Measurements from ENCODE around the gene MAS1.

DNA sequence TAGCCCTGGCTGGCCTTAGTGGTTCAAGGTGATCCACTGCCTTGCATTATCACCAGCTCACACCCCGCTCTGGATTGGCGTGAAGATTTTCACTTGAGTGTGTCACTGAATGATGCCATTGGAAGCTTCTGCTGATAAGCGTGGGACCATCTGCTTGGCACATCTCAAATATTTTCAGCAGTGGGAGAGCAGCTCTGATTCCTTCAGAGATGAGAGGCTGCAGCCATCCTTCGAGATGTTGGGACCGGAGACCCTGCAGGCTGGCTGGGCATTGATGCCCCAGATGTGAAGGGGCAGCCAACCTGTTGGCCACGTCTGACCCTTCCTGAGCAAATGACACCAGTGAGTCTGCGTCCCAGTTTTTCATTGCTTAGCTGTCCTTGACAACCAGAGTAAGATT lies at the start of gene MAS1:
- TF ChIP-seq CTCF (IDR thresholded peaks at IDR 0.05) (no peak), POLR2A (IDR thresholded peaks at IDR 0.05) (no peak)
